Kidney epithelial cell (primary cell): ENCODE measurements around the gene TSPAN14. TPM values are rescaled to one million over a fixed set of nuclear protein-coding genes. Genes with fewer than 3 reads are reported as not detected.

Experiments used
- DNase-seq: peaks from one replicate; pipeline ENCODE4 v3.0.0-alpha.2; 2010; ENCODE audit warnings: low read depth
- H3K27me3 ChIP-seq: 2 replicates; pipeline ENCODE4 v1.6.0; 2011; ENCODE audit warnings: low read length; ENCODE audit not compliant: control insufficient read depth, insufficient read depth
- H3K36me3 ChIP-seq: 2 replicates; pipeline ENCODE4 v1.5.1; 2011; ENCODE audit warnings: low read length; ENCODE audit not compliant: control insufficient read depth, insufficient read depth
- H3K4me3 ChIP-seq: 2 replicates; pipeline ENCODE4 v1.5.1; 2011; ENCODE audit warnings: low read depth, mild to moderate bottlenecking, control low read depth, low read length
- CTCF ChIP-seq: IDR thresholded peaks from 2 replicates; pipeline ENCODE4 v1.5.1; 2011; ENCODE audit warnings: mild to moderate bottlenecking, moderate library complexity, low read length, control low read depth, inconsistent platforms; ENCODE audit not compliant: insufficient read depth, poor library complexity, severe bottlenecking
- total RNA-seq: library from RNA; depleted of rRNA; stranded (reverse); fragments of >200 nt; gene quantifications from 2 replicates; pipeline ENCODE4 v1.2.3, GENCODE V29; 2015

TSPAN14 gene
- total RNA-seq, 1 donor from 2014 or later, result 111 TPM

DNA sequence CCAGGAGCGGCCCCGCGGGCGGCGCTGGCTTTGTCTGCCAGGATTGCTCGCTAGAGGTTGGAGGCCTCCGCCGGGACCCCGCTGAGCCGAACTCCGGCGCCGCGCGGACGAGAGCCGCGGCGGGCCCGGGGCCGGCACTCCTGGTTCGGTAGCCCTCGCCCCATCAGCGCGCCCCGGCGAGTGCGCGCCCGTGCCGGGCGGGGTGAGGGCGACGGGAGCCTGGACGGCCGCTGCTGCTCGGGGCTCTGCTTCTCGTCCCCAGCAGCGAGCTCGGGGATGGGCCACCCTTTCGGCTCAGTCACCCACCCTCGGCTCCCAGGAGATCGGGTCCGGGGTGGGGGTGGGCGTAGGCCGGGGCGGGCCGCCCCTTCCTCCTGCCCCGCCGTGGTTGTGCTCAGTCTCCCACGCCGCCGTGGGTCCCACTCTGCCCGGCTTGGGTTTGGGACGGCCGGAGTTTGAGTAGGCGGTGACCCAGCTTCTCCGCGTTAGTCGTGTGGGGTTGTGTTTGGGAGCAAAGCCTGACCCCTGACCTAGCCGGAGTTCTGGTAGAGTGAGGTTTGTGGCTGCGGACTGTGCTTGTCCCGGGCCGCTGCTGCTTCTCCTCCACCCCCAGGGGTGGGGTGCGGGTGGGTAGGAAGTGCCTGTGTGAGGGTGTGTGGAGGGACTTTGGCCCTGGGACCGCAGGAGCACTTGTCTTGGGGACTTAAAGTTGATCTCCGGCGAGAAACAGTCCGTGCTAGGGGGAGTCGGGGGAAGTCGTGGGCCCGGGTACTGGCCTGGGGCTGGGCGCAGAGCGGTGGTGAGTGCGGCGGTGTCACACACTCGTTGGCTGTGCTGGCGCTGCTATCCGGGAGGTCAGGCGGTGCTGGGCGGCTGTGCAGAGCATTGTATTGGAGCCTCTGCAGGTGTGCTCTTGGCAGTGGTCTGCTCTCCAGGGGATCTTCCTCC lies 677 bp downstream of the TSPAN14 start:
- no peaks in the 10 kb centered on the region for H3K36me3 ChIP-seq
- H3K4me3 ChIP-seq, result peak overlapping the region; percentile 65
- DNase-seq, result no peak
- H3K27me3 ChIP-seq, result no peaks in the 10 kb centered on the region
- TF ChIP-seq CTCF, result no peak

- H3K36me3 ChIP-seq, result no peaks in the 10 kb centered on the region
- no peaks in the 10 kb centered on the region for H3K27me3 ChIP-seq
- TF ChIP-seq CTCF, result no peak
- no peak for DNase-seq
- peak overlapping the region; percentile 65 for H3K4me3 ChIP-seq
Measured at GRCh38 chr10:80455461-80456349, 1.6 kb downstream of the TSPAN14 start.

DNA sequence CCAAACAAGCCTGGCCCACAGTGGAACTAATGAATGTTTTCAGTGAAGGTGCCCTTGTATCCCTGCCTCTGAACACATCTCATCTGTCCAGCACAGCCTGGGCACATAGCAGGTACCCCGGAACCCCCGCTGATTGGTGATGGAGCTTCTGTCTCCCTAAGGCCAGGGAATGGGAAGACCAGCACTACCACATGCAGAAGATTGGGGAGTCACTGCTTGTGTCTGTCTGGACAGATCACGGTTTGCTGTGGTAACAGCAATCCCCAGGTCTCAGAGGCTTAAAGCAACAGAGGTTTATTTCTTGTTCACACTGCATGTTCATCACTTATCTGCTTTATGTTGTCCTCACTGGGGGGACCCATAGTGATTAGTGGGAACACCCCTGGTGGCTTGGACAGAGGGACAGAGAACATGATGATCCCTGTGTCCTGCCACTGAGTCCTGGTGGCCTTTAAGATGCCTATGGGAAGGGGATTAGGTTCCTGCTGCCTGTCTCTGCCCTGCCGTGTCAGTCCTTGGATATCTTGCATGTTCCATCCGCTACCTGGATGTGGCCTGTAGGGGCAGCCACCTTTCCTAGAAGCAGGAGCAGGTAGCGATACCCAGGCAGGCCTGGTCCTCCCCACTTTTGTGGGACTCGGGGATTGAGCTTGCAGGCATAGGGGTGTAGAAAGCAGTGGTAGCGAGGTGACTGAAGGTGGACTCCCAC lies 3.6 kb downstream of the TSPAN14 start:
- peak; percentile 18 for TF ChIP-seq CTCF
- Histone ChIP-seq H3K36me3 (no peaks in the 10 kb centered on the region), H3K27me3 (no peaks in the 10 kb centered on the region), H3K4me3 (no peak overlapping the region)
- DNase-seq, result no peak

DNA sequence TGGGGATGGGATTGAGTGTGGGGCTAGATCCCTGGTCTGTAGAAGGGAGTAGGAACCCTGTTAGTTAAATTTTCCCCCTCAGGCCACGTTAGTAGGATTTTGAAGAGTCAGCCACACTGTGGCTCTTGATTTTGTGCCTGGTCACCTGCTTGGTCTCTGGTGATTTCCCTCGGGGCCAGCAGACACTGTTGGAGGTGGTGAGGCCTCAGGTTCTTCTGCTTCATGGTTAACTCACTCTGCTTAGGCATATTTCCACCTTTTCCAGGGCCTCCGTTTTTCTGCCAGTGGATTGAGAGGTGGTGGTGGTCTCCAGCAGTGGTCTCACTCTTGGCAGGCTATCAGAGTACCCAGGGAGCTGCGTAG lies 4.1 kb downstream of the TSPAN14 start:
- no peaks in the 10 kb centered on the region for H3K36me3 ChIP-seq
- no peak overlapping the region for H3K4me3 ChIP-seq
- no peak for TF ChIP-seq CTCF
- DNase-seq, result no peak
- no peaks in the 10 kb centered on the region for H3K27me3 ChIP-seq

DNA sequence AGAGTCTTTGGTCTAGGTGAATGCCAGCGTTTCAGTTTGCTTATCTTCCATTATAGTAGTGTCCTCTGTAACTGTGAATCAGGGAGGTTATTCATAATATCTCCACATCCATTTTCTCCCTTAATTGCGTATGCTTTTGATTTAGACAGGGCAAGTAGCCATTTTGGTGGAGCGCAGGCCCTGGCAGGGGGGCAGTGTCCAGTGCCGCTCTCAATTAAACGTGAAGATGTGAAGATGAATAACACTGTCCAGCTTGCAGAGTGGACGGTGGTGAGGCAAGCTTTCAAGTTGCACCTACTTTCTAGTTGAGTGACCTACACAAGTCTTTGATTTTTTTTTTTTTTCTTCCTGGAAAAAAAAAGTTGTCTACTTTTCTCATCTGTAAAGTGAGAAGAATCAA lies 4.5 kb downstream of the TSPAN14 start:
- Histone ChIP-seq H3K4me3 (no peak overlapping the region), H3K36me3 (no peaks in the 10 kb centered on the region)

More for the DNA sequence above, 4.5 kb downstream of the TSPAN14 start:
- no peak for DNase-seq
- TF ChIP-seq CTCF, result no peak
- no peaks in the 10 kb centered on the region for H3K27me3 ChIP-seq
